ENCODE data around the gene YY1AP1.
"Not testable (repeated sequence)": the region's sequence is repeated elsewhere in the genome, so short reads cannot be mapped to it uniquely, and the experiment has no call there.

YY1AP1 gene

GRCh38 chr1:155648207-155649147 is 40.1 kb downstream of the YY1AP1 start:
- DNase-seq (ENCODE audit: low read depth in 1 of 2, low spot score in 1 of 2), result no peak

DNA sequence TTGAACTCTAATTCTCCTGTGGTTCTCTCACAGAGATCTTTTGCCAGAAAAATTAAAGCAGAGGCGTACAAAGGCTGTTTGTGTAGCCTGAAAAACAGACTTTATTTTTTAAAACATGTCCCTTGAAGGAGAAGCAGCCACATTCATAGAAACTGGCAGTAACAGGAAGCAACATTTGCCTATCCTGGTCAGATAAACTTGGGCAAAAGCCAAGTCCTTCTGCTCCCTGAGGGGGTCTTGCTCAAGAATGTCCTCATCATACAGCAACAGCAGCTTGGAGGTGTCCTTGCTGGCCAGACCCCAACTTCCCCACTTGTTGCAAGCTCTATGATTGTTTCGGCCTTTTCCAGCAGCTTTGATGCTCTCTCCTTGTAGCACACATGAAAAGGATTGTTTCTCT is 42.3 kb downstream of the YY1AP1 start:
- no peak for DNase-seq (ENCODE audit: low read depth in 1 of 2, low spot score in 1 of 2)

- DNase-seq (ENCODE audit: low read depth in 1 of 2, low spot score in 1 of 2), result no peak
These were observed 42.9 kb downstream of the YY1AP1 start for GRCh38 chr1:155645648-155646047.

GRCh38 chr1:155645034-155645598 is 43.5 kb downstream of the YY1AP1 start:
- no peak for DNase-seq (ENCODE audit: low read depth in 1 of 2, low spot score in 1 of 2)

DNA sequence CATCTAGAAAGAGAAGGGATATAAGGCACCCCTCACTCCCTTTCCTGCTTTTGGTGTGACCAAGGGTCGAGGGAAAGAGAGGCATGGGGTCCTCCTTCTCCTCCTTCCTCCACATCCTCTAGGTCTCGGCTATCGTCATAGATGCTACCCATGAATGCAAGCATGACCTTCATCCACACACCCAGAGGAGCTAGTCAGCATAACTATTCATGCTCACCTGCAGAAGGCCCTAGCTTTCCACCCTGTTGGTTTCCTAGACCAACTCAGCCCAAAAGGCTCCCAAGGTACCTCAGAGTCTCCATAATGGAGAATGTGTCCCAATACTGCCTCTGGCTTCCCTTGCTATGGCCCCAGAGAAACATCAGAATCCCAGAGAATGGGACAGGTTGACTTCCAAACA is 45.3 kb downstream of the YY1AP1 start:
- no peak for DNase-seq (ENCODE audit: low read depth in 1 of 2, low spot score in 1 of 2)

- DNase-seq (ENCODE audit: low read depth in 1 of 2, low spot score in 1 of 2), result not testable (repeated sequence)
These were observed 45.9 kb downstream of the YY1AP1 start for GRCh38 chr1:155642559-155643180.

GRCh38 chr1:155640367-155640766 is 48.2 kb downstream of the YY1AP1 start:
- no peak for DNase-seq (ENCODE audit: low read depth in 1 of 2, low spot score in 1 of 2)

DNA sequence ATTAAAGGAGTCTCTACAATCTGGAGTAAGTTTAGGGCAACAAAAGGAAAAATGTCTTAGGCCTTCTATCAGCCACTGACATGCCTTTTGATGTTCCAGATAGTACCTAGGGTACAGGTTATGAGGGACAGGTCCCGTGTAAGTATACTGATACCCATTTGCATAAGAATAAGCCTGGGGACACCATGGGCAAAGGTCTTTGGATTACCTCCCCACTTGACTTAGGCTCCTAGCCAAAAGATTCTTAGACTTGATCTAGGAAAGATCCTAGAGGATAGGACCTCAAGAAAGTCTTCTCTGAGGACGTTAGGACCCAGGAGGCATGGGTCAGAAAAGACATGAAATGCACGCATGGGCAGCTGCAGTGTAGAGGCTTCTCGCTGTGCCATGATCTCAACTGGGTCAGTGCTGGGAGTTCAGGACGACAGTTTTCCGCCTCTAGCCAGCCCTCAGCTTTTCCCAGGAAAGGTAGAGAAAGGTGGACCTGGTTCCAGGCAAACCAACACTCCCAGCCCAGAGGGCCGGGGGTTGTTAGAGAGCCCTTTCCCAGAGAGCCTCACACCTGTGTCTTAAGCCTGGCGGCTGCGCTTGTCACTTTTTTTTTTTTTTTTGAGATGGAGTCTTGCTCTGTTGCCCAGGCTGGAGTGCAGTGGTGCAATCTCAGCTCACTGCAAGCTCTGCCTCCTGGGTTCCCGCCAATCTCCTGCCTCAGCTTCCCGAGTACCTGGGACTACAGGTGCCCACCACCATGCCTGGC is 52.0 kb downstream of the YY1AP1 start:
- no peak for DNase-seq (ENCODE audit: low read depth in 1 of 2, low spot score in 1 of 2)

- not testable (repeated sequence) for DNase-seq (ENCODE audit: low read depth in 1 of 2, low spot score in 1 of 2)
These were observed 62.1 kb downstream of the YY1AP1 start for GRCh38 chr1:155626428-155626827.

DNA sequence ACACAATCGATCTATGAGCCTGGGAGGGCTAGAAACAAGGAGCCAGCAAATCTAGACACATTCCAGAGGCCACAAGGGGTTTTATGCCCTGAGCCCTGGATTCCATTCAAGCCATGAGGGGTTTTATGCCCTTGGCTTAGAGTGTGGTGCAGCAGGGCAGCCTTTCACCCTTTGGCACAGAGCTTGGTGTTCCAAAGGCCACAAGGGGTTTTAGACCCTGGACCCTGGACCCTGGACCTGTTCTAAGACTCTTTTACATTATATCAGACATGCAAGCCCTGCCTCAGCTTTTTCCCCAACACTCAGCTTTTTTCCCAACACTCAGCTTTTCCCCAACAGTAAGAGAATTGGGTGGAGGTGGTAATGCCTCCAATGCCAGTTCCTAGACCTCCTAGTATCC is 65.2 kb downstream of the YY1AP1 start:
- no peak for DNase-seq (ENCODE audit: low read depth in 1 of 2, low spot score in 1 of 2)

GRCh38 chr1:155622191-155622590 is 66.4 kb downstream of the YY1AP1 start:
- no peak for DNase-seq (ENCODE audit: low read depth in 1 of 2, low spot score in 1 of 2)

DNA sequence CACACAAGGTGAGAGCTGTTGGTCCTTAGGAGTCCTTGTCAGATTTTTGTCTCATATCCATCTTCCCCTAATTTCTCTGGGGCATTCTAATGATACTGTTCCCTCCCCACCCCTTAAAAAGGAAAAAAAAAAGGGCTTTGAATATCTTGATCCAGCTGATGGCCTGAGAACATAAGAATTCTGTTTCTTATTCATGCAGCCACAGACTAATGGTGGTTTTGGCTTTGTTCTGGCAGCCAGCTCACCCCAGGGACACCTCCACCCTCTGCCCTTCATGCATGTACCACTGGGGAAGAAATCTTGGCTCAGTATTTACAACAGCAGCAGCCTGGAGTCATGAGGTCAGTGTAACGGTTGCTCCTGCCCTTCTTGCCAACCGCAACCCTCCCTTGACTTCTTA is 75.3 kb downstream of the YY1AP1 start:
- not testable (repeated sequence) for DNase-seq (ENCODE audit: low read depth in 1 of 2, low spot score in 1 of 2)

DNA sequence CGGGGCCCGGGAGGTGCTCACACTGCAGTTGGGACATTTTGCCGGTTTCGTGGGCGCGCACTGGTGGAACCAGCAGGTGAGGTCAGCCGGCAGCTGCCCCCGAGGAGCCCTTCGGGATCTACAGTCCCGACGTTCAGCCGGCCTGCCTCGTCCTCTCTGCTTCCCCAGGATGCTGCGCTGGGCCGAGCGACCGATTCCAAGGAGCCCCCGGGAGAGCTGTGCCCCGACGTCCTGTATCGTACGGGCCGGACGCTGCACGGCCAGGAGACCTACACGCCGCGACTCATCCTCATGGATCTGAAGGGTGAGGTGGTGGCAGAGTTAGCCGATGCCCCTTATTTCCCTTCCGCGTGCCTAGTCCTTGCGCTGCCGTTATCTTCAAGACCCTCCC is 78.3 kb downstream of the YY1AP1 start:
- not testable (repeated sequence) for DNase-seq (ENCODE audit: low read depth in 1 of 2, low spot score in 1 of 2)

GRCh38 chr1:155609515-155610256 is 78.9 kb downstream of the YY1AP1 start, which contains the start of gene MSTO1:
Gene MSTO1, plus strand, starts transcription at chr1:155610218. Its CDS starts 31 bp downstream, at chr1:155610249.
- peak; percentile 80 to 90 for DNase-seq (ENCODE audit: low read depth in 1 of 2, low spot score in 1 of 2)
